RWPE2 (cell line): ENCODE results near the gene ZBTB20.
A peak's percentile ranks its signal among the peaks of the same experiment; 100 is the strongest.

Source experiments
- ATAC-seq: fragments of 200-7000 bp; cut with Tn5 transposase; 3 replicates; pipeline ENCODE4 v1.9.1; 2021; ENCODE audit warnings: low read depth
- DNase-seq: peaks from one replicate; pipeline ENCODE4 v3.0.0-alpha.2; 2020; ENCODE audit warnings: low spot score
- H3K27ac ChIP-seq: fragments of 450-650 bp; 2 replicates; pipeline ENCODE4 v1.5.1; 2017; ENCODE audit warnings: mild to moderate bottlenecking; ENCODE audit not compliant: poor library complexity, severe bottlenecking
- H3K27me3 ChIP-seq: fragments of 250-450 bp; sonication (Bioruptor Pico); 2 replicates; pipeline ENCODE4 v1.5.1; 2021; ENCODE audit warnings: mild to moderate bottlenecking, moderate library complexity; ENCODE audit not compliant: insufficient read depth, poor library complexity, severe bottlenecking
- H3K36me3 ChIP-seq: fragments of 250-450 bp; sonication (Bioruptor Pico); 2 replicates; pipeline ENCODE4 v1.5.1; 2020; ENCODE audit warnings: low read depth, mild to moderate bottlenecking, moderate library complexity
- H3K4me1 ChIP-seq: fragments of 250-450 bp; sonication (Bioruptor Pico); 2 replicates; pipeline ENCODE4 v1.5.1; 2021; ENCODE audit warnings: mild to moderate bottlenecking, moderate library complexity; ENCODE audit not compliant: insufficient read depth, poor library complexity, severe bottlenecking
- H3K4me3 ChIP-seq: fragments of 250-450 bp; sonication (Bioruptor Pico); 2 replicates; pipeline ENCODE4 v1.5.1; 2021; ENCODE audit warnings: mild to moderate bottlenecking, moderate library complexity; ENCODE audit not compliant: severe bottlenecking
- H3K9me3 ChIP-seq: fragments of 250-450 bp; sonication (Bioruptor Pico); 2 replicates; pipeline ENCODE4 v1.5.1; 2021; ENCODE audit warnings: mild to moderate bottlenecking, moderate library complexity; ENCODE audit not compliant: severe bottlenecking
- CTCF ChIP-seq: fragments of 450-650 bp; IDR thresholded peaks from one replicate; pipeline ENCODE4 v1.5.1; 2017; ENCODE audit warnings: mild to moderate bottlenecking, moderate library complexity; ENCODE audit not compliant: poor library complexity, severe bottlenecking

Gene ZBTB20

GRCh38 chr3:115085197-115085865 lies 61.8 kb downstream of the ZBTB20 start:
- no peak for TF ChIP-seq CTCF
- DNase-seq (no peak), ATAC-seq (0 out of 3 replicates have a peak, but pooled peaks have one; percentile 33)
- no peaks in the 10 kb centered on the region for H3K4me1 ChIP-seq
- H3K27ac ChIP-seq, result no peak overlapping the region
- H3K27me3 ChIP-seq, result no peaks in the 10 kb centered on the region
- no peak overlapping the region for H3K4me3 ChIP-seq
- no peaks in the 10 kb centered on the region for H3K36me3 ChIP-seq
- no peaks in the 10 kb centered on the region for H3K9me3 ChIP-seq

- H3K4me1 ChIP-seq, result no peaks in the 10 kb centered on the region
- no peak for TF ChIP-seq CTCF
- no peak overlapping the region for H3K4me3 ChIP-seq
- no peaks in the 10 kb centered on the region for H3K36me3 ChIP-seq
- no peak overlapping the region for H3K27ac ChIP-seq
- DNase-seq, result no peak
- no peaks in the 10 kb centered on the region for H3K27me3 ChIP-seq
- ATAC-seq, result no peak
- H3K9me3 ChIP-seq, result no peaks in the 10 kb centered on the region
These were observed 62.4 kb downstream of the ZBTB20 start for GRCh38 chr3:115084686-115085085.

GRCh38 chr3:115082260-115082659 lies 64.8 kb downstream of the ZBTB20 start:
- Histone ChIP-seq H3K27ac (no peak overlapping the region), H3K4me3 (no peak overlapping the region), H3K36me3 (no peaks in the 10 kb centered on the region), H3K4me1 (no peaks in the 10 kb centered on the region), H3K27me3 (no peaks in the 10 kb centered on the region), H3K9me3 (no peaks in the 10 kb centered on the region)
- no peak for ATAC-seq
- no peak for TF ChIP-seq CTCF
- no peak for DNase-seq

- ATAC-seq (no peak), DNase-seq (no peak)
- Histone ChIP-seq H3K36me3 (no peaks in the 10 kb centered on the region), H3K4me3 (no peak overlapping the region), H3K4me1 (no peaks in the 10 kb centered on the region), H3K27me3 (no peaks in the 10 kb centered on the region), H3K9me3 (no peaks in the 10 kb centered on the region), H3K27ac (no peak overlapping the region)
- no peak for TF ChIP-seq CTCF
These were observed 65.6 kb downstream of the ZBTB20 start for GRCh38 chr3:115081444-115081843.

GRCh38 chr3:115077501-115078250 lies 69.4 kb downstream of the ZBTB20 start:
- no peak for TF ChIP-seq CTCF
- no peak for DNase-seq
- Histone ChIP-seq H3K4me1 (peaks cover 5% of the 10 kb centered on the region), H3K27me3 (no peaks in the 10 kb centered on the region), H3K27ac (no peak overlapping the region), H3K36me3 (no peaks in the 10 kb centered on the region), H3K9me3 (peaks cover 2% of the 10 kb centered on the region), H3K4me3 (no peak overlapping the region)
- no peak for ATAC-seq
